ENCODE measurements around the gene LIMS2.

LIMS2 gene

GRCh38 chr2:127701651-127702394 is 26.5 kb upstream of the LIMS2 start:
- DNase-seq (ENCODE audit: low spot score) = peak; percentile 71

- DNase-seq (ENCODE audit: low spot score) = peak; percentile 90
Measured at GRCh38 chr2:127701193-127701650, 25.9 kb upstream of the LIMS2 start, which contains the start of gene SFT2D3. SFT2D3 (plus strand) TSS chr2:127701497; CDS start chr2:127701529, 32 bp downstream.

- DNase-seq (ENCODE audit: low spot score) = no peak
Measured at GRCh38 chr2:127700527-127701192, 25.3 kb upstream of the LIMS2 start.

GRCh38 chr2:127698553-127699355 is 23.4 kb upstream of the LIMS2 start:
- no peak for DNase-seq (ENCODE audit: low spot score)

- DNase-seq (ENCODE audit: low spot score) = no peak
Measured at GRCh38 chr2:127697482-127698180, 22.3 kb upstream of the LIMS2 start.

GRCh38 chr2:127695491-127696472 is 20.5 kb upstream of the LIMS2 start:
- peak; percentile 52 for DNase-seq (ENCODE audit: low spot score)

GRCh38 chr2:127694986-127695385 is 19.7 kb upstream of the LIMS2 start:
- no peak for DNase-seq (ENCODE audit: low spot score)

GRCh38 chr2:127690696-127691095 is 15.4 kb upstream of the LIMS2 start:
- no peak for DNase-seq (ENCODE audit: low spot score)

GRCh38 chr2:127688405-127688804 is 13.1 kb upstream of the LIMS2 start:
- DNase-seq (ENCODE audit: low spot score) = no peak

- no peak for DNase-seq (ENCODE audit: low spot score)
Measured at GRCh38 chr2:127685410-127686080, 10.2 kb upstream of the LIMS2 start.

- no peak for DNase-seq (ENCODE audit: low spot score)
Measured at GRCh38 chr2:127683757-127684156, 8.4 kb upstream of the LIMS2 start.

- DNase-seq (ENCODE audit: low spot score) = no peak
Measured at GRCh38 chr2:127683056-127683455, 7.7 kb upstream of the LIMS2 start.

GRCh38 chr2:127681976-127682857 is 6.9 kb upstream of the LIMS2 start:
- no peak for DNase-seq (ENCODE audit: low spot score)

- DNase-seq (ENCODE audit: low spot score) = no peak
Measured at GRCh38 chr2:127681288-127681804, 6.0 kb upstream of the LIMS2 start.

GRCh38 chr2:127680706-127681287 is 5.5 kb upstream of the LIMS2 start:
- DNase-seq (ENCODE audit: low spot score) = no peak

- no peak for DNase-seq (ENCODE audit: low spot score)
Measured at GRCh38 chr2:127679680-127680361, 4.5 kb upstream of the LIMS2 start.

GRCh38 chr2:127678991-127679390 is 3.7 kb upstream of the LIMS2 start:
- no peak for DNase-seq (ENCODE audit: low spot score)
